ENCODE results near the gene LRRC28.

LRRC28 gene

DNA sequence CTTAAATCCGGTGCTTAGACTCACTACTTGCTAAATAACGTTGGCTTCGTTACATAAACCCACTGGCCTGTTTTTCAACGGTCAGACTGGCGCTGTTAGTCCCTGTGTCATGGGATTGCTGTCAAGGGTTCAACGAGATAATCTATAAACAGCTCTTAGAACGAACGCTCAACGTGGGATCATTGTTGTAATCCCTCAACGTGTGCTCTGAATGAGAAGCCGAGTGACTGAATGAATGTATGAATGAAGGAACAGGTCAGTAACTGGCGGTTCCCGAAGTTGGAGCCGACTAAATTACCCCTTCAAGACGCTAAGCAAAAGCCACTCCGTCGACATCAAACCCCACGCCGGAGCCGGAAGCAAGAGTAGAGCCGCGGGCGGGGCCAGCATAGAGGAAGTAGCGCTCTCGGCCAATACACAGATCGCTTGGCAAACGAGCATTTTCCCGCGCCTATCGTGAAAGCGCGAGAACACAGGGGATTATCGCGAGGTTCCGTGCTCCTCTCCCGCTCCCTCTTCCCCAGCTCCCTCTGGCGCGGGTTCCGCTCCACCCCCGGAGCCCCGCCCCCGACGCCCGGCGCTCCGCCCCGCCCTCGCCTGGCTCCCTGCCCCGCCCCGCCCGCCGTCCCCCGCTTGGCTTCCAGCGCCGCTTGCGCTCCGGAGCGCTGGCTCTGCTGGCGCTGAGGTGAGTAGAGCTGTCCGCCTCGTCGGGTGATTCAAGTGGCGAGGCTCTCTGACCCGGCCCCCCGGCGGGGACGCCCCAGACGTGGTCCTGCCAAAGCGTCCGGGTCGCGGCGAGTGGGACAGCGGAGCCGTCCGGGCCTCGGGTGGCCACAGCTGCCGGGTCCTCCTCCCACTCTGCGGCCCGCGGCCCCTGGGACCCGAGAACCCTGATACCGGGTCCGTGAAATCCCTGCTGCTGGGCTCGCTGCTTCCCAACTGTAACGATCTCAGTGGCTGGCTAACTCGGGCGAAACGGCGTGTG lies at the start of gene LRRC28:
Gene LRRC28, plus strand, starts transcription at position 625 of the 985 bp plus-strand sequence. CDS start 4,477 bp downstream, outside the sequence.
- Histone ChIP-seq H2AFZ (peak within 1 kb of the TSS; percentile 77), H3K9ac (peak within 1 kb of the TSS; percentile 29), H3K4me1 (peaks cover 2% of the 10 kb centered on the region), H3K36me3 (ENCODE audit: control insufficient read depth, insufficient read depth, low read length) (no peaks in the 10 kb centered on the region), H3K27ac (peak within 1 kb of the TSS; percentile 90), H3K4me2 (ENCODE audit: low read length) (peak within 1 kb of the TSS; percentile 91), H3K27me3 (ENCODE audit: control insufficient read depth, insufficient read depth, low read length) (no peaks in the 10 kb centered on the region), H3K79me2 (peaks cover 6% of the 10 kb centered on the region), H3K4me3 (ENCODE audit: low read depth, low read length) (peak within 1 kb of the TSS; percentile 88), H3K9me3 (ENCODE audit: control insufficient read depth, low read length) (no peaks in the 10 kb centered on the region)
- no peak for TF ChIP-seq CTCF (IDR thresholded peaks at IDR 0.05)

DNA sequence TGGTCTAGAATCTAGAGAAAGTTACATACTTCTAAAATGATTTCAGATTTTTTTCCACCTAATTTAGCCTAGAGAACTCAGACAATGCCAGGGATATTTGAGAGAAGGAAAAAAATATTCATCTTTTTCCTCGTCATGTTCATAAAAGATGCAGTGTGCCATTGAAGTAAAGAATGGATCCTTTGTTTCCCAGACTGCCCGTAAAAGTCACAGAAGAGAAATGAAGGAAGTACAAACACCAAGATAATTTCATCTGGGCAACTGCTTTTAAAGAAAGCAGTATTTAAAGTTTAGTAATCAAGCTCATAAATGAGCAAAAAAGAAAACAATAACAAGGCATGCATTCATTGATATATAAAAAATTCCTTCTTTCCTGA lies 49.1 kb upstream of the LRRC28 start:
- H3K4me2 ChIP-seq (ENCODE audit: low read length), result no peak overlapping the region
- no peaks in the 10 kb centered on the region for H3K4me1 ChIP-seq
- TF ChIP-seq CTCF (IDR thresholded peaks at IDR 0.05), result no peak
- H3K4me3 ChIP-seq (ENCODE audit: low read depth, low read length), result no peak overlapping the region
- no peaks in the 10 kb centered on the region for H3K9me3 ChIP-seq (ENCODE audit: control insufficient read depth, low read length)
- no peak overlapping the region for H3K27ac ChIP-seq
- no peaks in the 10 kb centered on the region for H3K27me3 ChIP-seq (ENCODE audit: control insufficient read depth, insufficient read depth, low read length)
- H2AFZ ChIP-seq, result no peak overlapping the region
- no peak overlapping the region for H3K9ac ChIP-seq
- H3K79me2 ChIP-seq, result no peaks in the 10 kb centered on the region
- H3K36me3 ChIP-seq (ENCODE audit: control insufficient read depth, insufficient read depth, low read length), result no peaks in the 10 kb centered on the region

DNA sequence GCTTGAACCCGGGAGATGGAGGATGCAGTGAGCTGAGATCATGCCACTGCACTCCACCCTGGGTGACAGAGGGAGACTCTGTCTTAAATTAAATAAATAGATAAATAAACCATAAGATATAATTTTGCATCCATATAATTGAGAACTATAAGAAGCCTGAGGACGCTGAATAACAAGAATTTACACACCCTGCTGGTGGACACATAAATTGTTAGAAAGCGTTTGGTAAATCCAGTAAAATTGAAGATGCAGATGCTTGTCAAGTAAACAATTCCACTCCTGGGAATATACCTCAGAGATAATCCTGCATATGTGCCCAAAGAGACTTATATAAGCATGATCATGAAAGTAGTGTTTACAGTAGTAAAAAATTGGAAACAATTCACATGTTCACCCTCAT lies 43.6 kb upstream of the LRRC28 start:
- no peak overlapping the region for H3K4me2 ChIP-seq (ENCODE audit: low read length)
- H2AFZ ChIP-seq, result no peak overlapping the region
- H3K79me2 ChIP-seq, result no peaks in the 10 kb centered on the region
- H3K27ac ChIP-seq, result no peak overlapping the region
- H3K36me3 ChIP-seq (ENCODE audit: control insufficient read depth, insufficient read depth, low read length), result no peaks in the 10 kb centered on the region
- no peak overlapping the region for H3K9ac ChIP-seq
- no peaks in the 10 kb centered on the region for H3K9me3 ChIP-seq (ENCODE audit: control insufficient read depth, low read length)
- no peak overlapping the region for H3K4me3 ChIP-seq (ENCODE audit: low read depth, low read length)
- TF ChIP-seq CTCF (IDR thresholded peaks at IDR 0.05), result no peak
- no peaks in the 10 kb centered on the region for H3K27me3 ChIP-seq (ENCODE audit: control insufficient read depth, insufficient read depth, low read length)
- no peaks in the 10 kb centered on the region for H3K4me1 ChIP-seq

GRCh38 chr15:99209326-99209725 lies 42.0 kb upstream of the LRRC28 start:
- H3K4me2 ChIP-seq (ENCODE audit: low read length), result no peak overlapping the region
- no peak overlapping the region for H3K27ac ChIP-seq

More at GRCh38 chr15:99209326-99209725, 42.0 kb upstream of the LRRC28 start:
- Histone ChIP-seq H3K79me2 (no peaks in the 10 kb centered on the region), H3K4me1 (no peaks in the 10 kb centered on the region), H3K9ac (no peak overlapping the region), H3K36me3 (ENCODE audit: control insufficient read depth, insufficient read depth, low read length) (no peaks in the 10 kb centered on the region), H3K9me3 (ENCODE audit: control insufficient read depth, low read length) (no peaks in the 10 kb centered on the region), H3K27me3 (ENCODE audit: control insufficient read depth, insufficient read depth, low read length) (no peaks in the 10 kb centered on the region), H3K4me3 (ENCODE audit: low read depth, low read length) (no peak overlapping the region), H2AFZ (no peak overlapping the region)
- TF ChIP-seq CTCF (IDR thresholded peaks at IDR 0.05), result no peak

Data from parathyroid adenoma (tissue), 2 donors.